ENCODE results near the gene BCAP29. TPM values are rescaled to one million over a fixed set of nuclear protein-coding genes. Genes with fewer than 3 reads are reported as not detected.

The BCAP29 gene
- total and polyA plus RNA-seq, 9 of the 15 experiments (the other 6 are each of a cell fraction or from before 2014, with no cell fraction given): 63.4 to 137 (median 79.7) TPM

GRCh38 chr7:107659666-107660065, 79.6 kb downstream of the BCAP29 start (continued):
- 0 out of 2 replicates have a peak, but pooled peaks have one; percentile 17 for TF ChIP-seq ZBTB33 (CRISPR knock-in tag; IDR thresholded peaks at IDR 0.05)
- TF ChIP-seq ZNF175 (CRISPR knock-in tag; IDR thresholded peaks at IDR 0.05; ENCODE audit: low read depth): peak; percentile 77; the same call in 1 of the 2 replicates
- TF ChIP-seq NR2C2 (CRISPR knock-in tag; IDR thresholded peaks at IDR 0.05): no peak
- TF ChIP-seq NR2C2 (tag; IDR thresholded peaks at IDR 0.05): peak; percentile 85; the same call in 1 of the 2 replicates
- no peak for TF ChIP-seq ZMIZ1 (IDR thresholded peaks at IDR 0.05; ENCODE audit: low read depth in 2 of 2, low read length in 2 of 2)
- TF ChIP-seq HMG20B (CRISPR knock-in tag; IDR thresholded peaks at IDR 0.05): no peak
- no peak for TF ChIP-seq ELF1 (tag; IDR thresholded peaks at IDR 0.05)
- peak in 1 of 2 experiments; percentile 76; a peak in 2 of 4 replicates for TF ChIP-seq MAZ (CRISPR knock-in tag; conservative IDR thresholded peaks at IDR 0.05 in 1 of 2, IDR thresholded peaks at IDR 0.05 in 1 of 2)
- TF ChIP-seq ZNF589 (CRISPR knock-in tag; IDR thresholded peaks at IDR 0.05; ENCODE audit: low read depth): peak; percentile 83; the same call in 1 of the 2 replicates
- TF ChIP-seq ESRRA (IDR thresholded peaks at IDR 0.05; ENCODE audit: borderline replicate concordance, low read depth): no peak
- 0 out of 2 replicates have a peak, but pooled peaks have one; percentile 43 for TF ChIP-seq SMARCE1 (IDR thresholded peaks at IDR 0.05)
- no peak for TF ChIP-seq STAG1 (CRISPR knock-in tag; IDR thresholded peaks at IDR 0.05; ENCODE audit: borderline replicate concordance)
- peak; percentile 37; the same call in 1 of the 2 replicates for TF ChIP-seq PML (IDR thresholded peaks at IDR 0.05; ENCODE audit: low read length)
